ENCODE data around the gene RPS10.
A peak's percentile ranks its signal among the peaks of the same experiment; 100 is the strongest.
"Not testable (repeated sequence)": the region's sequence is repeated elsewhere in the genome, so short reads cannot be mapped to it uniquely, and the experiment has no call there.

The RPS10 gene

GRCh38 chr6:34423254-34423653, 2.6 kb downstream of the RPS10 start:
- no peak overlapping the region for H3K9ac ChIP-seq (ENCODE audit: low read length)
- no peaks in the 10 kb centered on the region for H3K9me3 ChIP-seq (ENCODE audit: control insufficient read depth, insufficient read depth, low read depth, low read length)
- peaks cover 71% of the 10 kb centered on the region for H3K36me3 ChIP-seq (ENCODE audit: control insufficient read depth, insufficient read depth, low read length)
- no peak overlapping the region for H3K4me3 ChIP-seq (ENCODE audit: low read depth, low read length)
- H3K27me3 ChIP-seq (ENCODE audit: control insufficient read depth, insufficient read depth, low read length): no peaks in the 10 kb centered on the region
- 0 out of 2 replicates have a peak, but pooled peaks cover 3% of the 10 kb centered on the region for H3K4me1 ChIP-seq (ENCODE audit: control insufficient read depth, insufficient read depth, low read length)
- H3K27ac ChIP-seq (ENCODE audit: low read depth, low read length): no peak overlapping the region

GRCh38 chr6:34418367-34418766, 7.5 kb downstream of the RPS10 start:
- Histone ChIP-seq H3K9me3 (ENCODE audit: control insufficient read depth, insufficient read depth, low read depth, low read length) (no peaks in the 10 kb centered on the region), H3K36me3 (ENCODE audit: control insufficient read depth, insufficient read depth, low read length) (peaks cover 81% of the 10 kb centered on the region), H3K9ac (ENCODE audit: low read length) (no peak overlapping the region), H3K4me1 (ENCODE audit: control insufficient read depth, insufficient read depth, low read length) (no peaks in the 10 kb centered on the region), H3K4me3 (ENCODE audit: low read depth, low read length) (no peak overlapping the region), H3K27me3 (ENCODE audit: control insufficient read depth, insufficient read depth, low read length) (no peaks in the 10 kb centered on the region), H3K27ac (ENCODE audit: low read depth, low read length) (no peak overlapping the region)

DNA sequence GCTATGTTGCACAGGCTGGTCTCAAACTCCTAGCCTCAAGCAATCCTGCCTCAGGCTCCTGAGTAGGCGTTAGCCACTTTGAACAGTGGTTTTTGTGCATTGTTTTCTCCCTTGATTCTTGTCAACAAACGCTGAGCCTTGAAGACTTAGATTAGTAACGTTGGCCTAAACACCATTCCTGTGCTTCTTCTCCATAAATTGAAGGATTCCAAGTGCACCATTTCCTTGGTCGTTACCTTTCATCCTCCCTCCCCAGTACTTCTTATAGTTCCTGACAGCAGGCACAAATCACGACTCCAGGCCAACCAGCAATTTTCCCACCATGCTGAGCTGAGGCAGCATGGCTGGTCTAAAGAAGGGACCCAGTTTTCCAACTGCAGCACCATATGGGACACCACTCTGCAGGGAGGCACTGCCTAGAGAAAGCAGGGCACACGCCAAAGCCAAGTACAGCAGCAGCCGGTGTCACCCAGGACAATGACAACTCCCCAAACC, 8.9 kb downstream of the RPS10 start:
- no peaks in the 10 kb centered on the region for H3K4me1 ChIP-seq (ENCODE audit: control insufficient read depth, insufficient read depth, low read length)
- no peak overlapping the region for H3K27ac ChIP-seq (ENCODE audit: low read depth, low read length)
- no peak overlapping the region for H3K4me3 ChIP-seq (ENCODE audit: low read depth, low read length)
- H3K27me3 ChIP-seq (ENCODE audit: control insufficient read depth, insufficient read depth, low read length): no peaks in the 10 kb centered on the region
- no peaks in the 10 kb centered on the region for H3K9me3 ChIP-seq (ENCODE audit: control insufficient read depth, insufficient read depth, low read depth, low read length)
- H3K9ac ChIP-seq (ENCODE audit: low read length): no peak overlapping the region
- peaks cover 73% of the 10 kb centered on the region for H3K36me3 ChIP-seq (ENCODE audit: control insufficient read depth, insufficient read depth, low read length)

DNA sequence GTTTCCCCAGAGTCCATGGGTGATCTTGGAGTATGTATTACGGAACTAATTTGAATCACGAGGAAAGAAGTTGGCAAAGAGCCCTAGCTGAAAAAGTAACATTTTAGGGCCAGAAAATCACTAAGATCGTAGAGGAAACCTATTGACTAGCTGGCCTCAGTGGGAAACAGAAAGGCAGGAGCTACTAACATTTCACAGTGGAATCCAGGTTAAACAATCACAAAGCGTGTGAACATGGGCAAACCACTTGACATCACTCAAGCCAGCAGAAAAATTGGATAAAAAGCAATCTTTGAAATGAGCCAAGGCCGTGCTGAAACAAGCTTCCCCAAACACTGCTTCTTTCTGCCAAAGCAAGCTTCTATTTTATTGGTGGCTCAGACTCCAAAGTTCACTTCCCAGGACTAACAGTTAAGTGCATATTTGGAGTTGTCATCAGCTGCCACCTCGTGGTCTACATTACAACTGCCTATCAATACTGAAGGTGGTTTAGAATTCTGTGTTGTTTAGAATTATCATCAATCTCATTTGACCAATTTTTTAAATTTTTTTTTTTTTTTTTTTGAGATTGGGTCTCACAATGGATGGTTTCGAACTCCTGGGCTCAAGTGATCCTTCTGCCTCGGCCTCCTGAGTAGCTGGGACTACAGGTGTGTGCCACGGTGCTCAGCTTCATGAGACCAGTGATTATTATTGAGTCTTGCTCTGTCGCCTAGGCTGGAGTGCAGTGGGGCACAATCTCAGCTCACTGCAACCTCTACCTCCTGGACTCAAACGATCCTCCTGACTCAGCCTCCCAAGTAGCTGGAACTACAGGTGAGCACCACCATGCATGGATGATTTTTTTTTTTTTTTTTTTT, 10.6 kb downstream of the RPS10 start:
- Histone ChIP-seq H3K27ac (ENCODE audit: low read depth, low read length) (no peak overlapping the region), H3K27me3 (ENCODE audit: control insufficient read depth, insufficient read depth, low read length) (no peaks in the 10 kb centered on the region), H3K9me3 (ENCODE audit: control insufficient read depth, insufficient read depth, low read depth, low read length) (no peaks in the 10 kb centered on the region), H3K36me3 (ENCODE audit: control insufficient read depth, insufficient read depth, low read length) (peaks cover 58% of the 10 kb centered on the region), H3K9ac (ENCODE audit: low read length) (no peak overlapping the region), H3K4me3 (ENCODE audit: low read depth, low read length) (no peak overlapping the region), H3K4me1 (ENCODE audit: control insufficient read depth, insufficient read depth, low read length) (no peaks in the 10 kb centered on the region)

DNA sequence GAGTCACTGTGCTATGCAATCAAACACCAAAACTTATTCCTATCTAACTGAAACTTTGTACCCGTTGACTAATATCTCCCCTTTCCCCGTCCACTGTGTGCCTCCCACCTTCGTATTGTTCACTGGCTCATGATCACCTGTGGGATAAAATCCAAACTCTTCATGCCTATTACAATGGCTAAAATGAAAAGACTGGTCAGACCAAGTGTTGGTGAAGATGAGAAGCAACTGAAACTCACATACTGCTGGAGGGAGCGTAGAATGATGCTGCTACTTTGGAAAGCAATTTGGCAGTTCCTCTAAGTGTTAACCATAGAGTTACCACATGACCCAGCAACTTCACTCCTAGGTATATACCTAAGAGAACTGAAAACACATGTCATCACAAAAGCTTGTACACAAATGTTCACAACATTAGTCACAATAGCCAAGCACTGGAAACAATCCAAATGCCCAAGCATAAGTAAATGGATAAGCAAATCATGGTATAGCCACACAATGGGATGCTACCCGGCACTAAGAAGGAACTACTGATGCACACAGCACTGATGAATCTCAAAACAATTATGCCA, 13.1 kb downstream of the RPS10 start:
- peaks cover 33% of the 10 kb centered on the region for H3K36me3 ChIP-seq (ENCODE audit: control insufficient read depth, insufficient read depth, low read length)
- no peak overlapping the region for H3K9ac ChIP-seq (ENCODE audit: low read length)
- H3K27ac ChIP-seq (ENCODE audit: low read depth, low read length): no peak overlapping the region
- H3K4me1 ChIP-seq (ENCODE audit: control insufficient read depth, insufficient read depth, low read length): no peaks in the 10 kb centered on the region
- H3K4me3 ChIP-seq (ENCODE audit: low read depth, low read length): no peak overlapping the region
- no peaks in the 10 kb centered on the region for H3K9me3 ChIP-seq (ENCODE audit: control insufficient read depth, insufficient read depth, low read depth, low read length)
- H3K27me3 ChIP-seq (ENCODE audit: control insufficient read depth, insufficient read depth, low read length): no peaks in the 10 kb centered on the region

DNA sequence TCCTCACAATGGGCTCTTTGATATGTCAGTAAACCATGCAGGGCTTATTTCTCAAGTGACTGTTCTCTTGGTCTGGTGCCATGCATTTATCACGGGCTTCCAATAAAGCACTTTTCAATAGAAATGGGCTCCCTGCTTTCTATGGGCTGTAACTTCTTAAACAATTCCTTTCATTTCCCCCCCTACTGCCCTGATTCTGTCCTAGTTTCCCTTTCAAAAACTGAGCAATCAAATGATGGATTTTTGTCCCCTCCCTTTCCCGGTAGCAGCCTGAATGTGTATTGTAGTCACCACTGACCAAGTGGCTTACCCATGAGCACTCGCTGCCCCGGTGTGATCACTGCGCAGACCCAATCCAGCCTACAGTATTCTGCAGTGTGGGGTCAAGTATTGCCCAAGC, 13.9 kb downstream of the RPS10 start:
- Histone ChIP-seq H3K9me3 (ENCODE audit: control insufficient read depth, insufficient read depth, low read depth, low read length) (no peaks in the 10 kb centered on the region), H3K4me3 (ENCODE audit: low read depth, low read length) (no peak overlapping the region), H3K9ac (ENCODE audit: low read length) (no peak overlapping the region), H3K4me1 (ENCODE audit: control insufficient read depth, insufficient read depth, low read length) (no peaks in the 10 kb centered on the region), H3K27me3 (ENCODE audit: control insufficient read depth, insufficient read depth, low read length) (no peaks in the 10 kb centered on the region), H3K36me3 (ENCODE audit: control insufficient read depth, insufficient read depth, low read length) (peaks cover 26% of the 10 kb centered on the region), H3K27ac (ENCODE audit: low read depth, low read length) (no peak overlapping the region)

- not testable (repeated sequence) for H3K36me3 ChIP-seq (ENCODE audit: control insufficient read depth, insufficient read depth, low read length); H3K4me1 ChIP-seq (ENCODE audit: control insufficient read depth, insufficient read depth, low read length); H3K9ac ChIP-seq (ENCODE audit: low read length); H3K4me3 ChIP-seq (ENCODE audit: low read depth, low read length); H3K27me3 ChIP-seq (ENCODE audit: control insufficient read depth, insufficient read depth, low read length); H3K9me3 ChIP-seq (ENCODE audit: control insufficient read depth, insufficient read depth, low read depth, low read length); H3K27ac ChIP-seq (ENCODE audit: low read depth, low read length)
Measured at GRCh38 chr6:34407915-34408314, 18.0 kb downstream of the RPS10 start.

GRCh38 chr6:34396518-34396917, 29.4 kb downstream of the RPS10 start:
- Histone ChIP-seq H3K27ac (ENCODE audit: low read depth, low read length) (no peak overlapping the region), H3K27me3 (ENCODE audit: control insufficient read depth, insufficient read depth, low read length) (no peaks in the 10 kb centered on the region), H3K36me3 (ENCODE audit: control insufficient read depth, insufficient read depth, low read length) (no peaks in the 10 kb centered on the region)

DNA sequence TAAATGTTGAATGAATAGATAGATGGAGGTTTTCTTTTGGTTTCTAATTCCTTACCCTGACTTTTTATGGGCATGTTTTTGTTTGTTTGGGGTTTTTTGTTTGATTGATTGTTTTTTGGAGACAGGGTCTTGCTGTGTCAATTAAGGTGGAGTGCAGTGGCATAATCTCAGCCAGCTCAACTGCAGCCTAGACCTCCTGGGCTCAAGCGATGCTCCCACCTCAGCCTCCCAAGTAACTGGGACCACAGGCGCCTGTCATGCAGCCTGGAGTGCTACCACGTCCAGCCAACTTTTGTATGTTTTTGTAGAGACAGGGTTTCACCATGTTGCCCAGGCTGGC, 31.9 kb downstream of the RPS10 start:
- peaks cover 8% of the 10 kb centered on the region for H3K9me3 ChIP-seq (ENCODE audit: control insufficient read depth, insufficient read depth, low read depth, low read length)
- H3K4me3 ChIP-seq (ENCODE audit: low read depth, low read length): no peak overlapping the region
- H3K27ac ChIP-seq (ENCODE audit: low read depth, low read length): no peak overlapping the region

More at GRCh38 chr6:34396518-34396917, 29.4 kb downstream of the RPS10 start:
- Histone ChIP-seq H3K9me3 (ENCODE audit: control insufficient read depth, insufficient read depth, low read depth, low read length) (peaks cover 8% of the 10 kb centered on the region), H3K9ac (ENCODE audit: low read length) (no peak overlapping the region), H3K4me3 (ENCODE audit: low read depth, low read length) (no peak overlapping the region), H3K4me1 (ENCODE audit: control insufficient read depth, insufficient read depth, low read length) (no peaks in the 10 kb centered on the region)

GRCh38 chr6:34393191-34393965, 32.5 kb downstream of the RPS10 start:
- peak overlapping the region; percentile 56 for H3K9ac ChIP-seq (ENCODE audit: low read length)
- no peaks in the 10 kb centered on the region for H3K36me3 ChIP-seq (ENCODE audit: control insufficient read depth, insufficient read depth, low read length)
- H3K4me1 ChIP-seq (ENCODE audit: control insufficient read depth, insufficient read depth, low read length): no peaks in the 10 kb centered on the region; the same call in 1 of the 2 replicates
- H3K9me3 ChIP-seq (ENCODE audit: control insufficient read depth, insufficient read depth, low read depth, low read length): peaks cover 8% of the 10 kb centered on the region
- H3K27ac ChIP-seq (ENCODE audit: low read depth, low read length): no peak overlapping the region
- H3K4me3 ChIP-seq (ENCODE audit: low read depth, low read length): peak overlapping the region; percentile 80
- H3K27me3 ChIP-seq (ENCODE audit: control insufficient read depth, insufficient read depth, low read length): no peaks in the 10 kb centered on the region

More for the DNA sequence above, 31.9 kb downstream of the RPS10 start:
- Histone ChIP-seq H3K27me3 (ENCODE audit: control insufficient read depth, insufficient read depth, low read length) (no peaks in the 10 kb centered on the region), H3K9ac (ENCODE audit: low read length) (no peak overlapping the region), H3K4me1 (ENCODE audit: control insufficient read depth, insufficient read depth, low read length) (no peaks in the 10 kb centered on the region; the same call in 1 of the 2 replicates), H3K36me3 (ENCODE audit: control insufficient read depth, insufficient read depth, low read length) (no peaks in the 10 kb centered on the region)
